Esophagus squamous epithelium (tissue), 5 donors: ENCODE measurements around the gene BMX. TPM values are rescaled to one million over a fixed set of nuclear protein-coding genes. Genes with fewer than 3 reads are reported as not detected.
A peak's percentile ranks its signal among the peaks of the same experiment; 100 is the strongest.

ENCODE experiments used
- DNase-seq: peaks from one replicate; lab custom pipeline; 2025; lab: John Stamatoyannopoulos, UW
- H3K27ac ChIP-seq, 4 donors: fragments of 200-600 bp; sonication (generic); one replicate each; pipeline ENCODE4 v1.5.1; 2016 to 2019; ENCODE audit warnings: mild to moderate bottlenecking in 1 of 4
- H3K27me3 ChIP-seq, 4 donors: fragments of 200-600 bp; sonication (generic); 1 replicate in 3 of 4; 2 replicates in 1 of 4; pipeline versions ENCODE4 v1.5.1 to v1.6.0; 2017 to 2021; ENCODE audit warnings: antibody characterized with exemption in 1 of 4
- H3K36me3 ChIP-seq, 3 donors: fragments of 200-600 bp; sonication (generic); one replicate each; pipeline ENCODE4 v1.5.1; 2016 to 2019
- H3K4me1 ChIP-seq, 3 donors: fragments of 200-600 bp; sonication (generic); one replicate each; pipeline ENCODE4 v1.5.1; 2017 to 2019
- H3K4me3 ChIP-seq, 4 donors: fragments of 200-600 bp; sonication (generic); 1 replicate in 3 of 4; 2 replicates in 1 of 4; pipeline ENCODE4 v1.5.1; 2016 to 2019; ENCODE audit warnings: mild to moderate bottlenecking in 2 of 4, moderate library complexity in 1 of 4
- H3K9me3 ChIP-seq, 3 donors: fragments of 200-600 bp; sonication (generic); one replicate each; pipeline ENCODE4 v1.5.1; 2016 to 2019
- CTCF ChIP-seq, 6 experiments: fragments of 450-650 bp in 4 of 6; fragments of 200-600 bp in 2 of 6; sonication (generic) in 2 of 6; IDR thresholded peaks; one replicate each; pipeline ENCODE4 v1.5.1; 2016 to 2019; ENCODE audit warnings: antibody characterized with exemption in 6 of 6, mild to moderate bottlenecking in 4 of 6, moderate library complexity in 4 of 6
- POLR2A ChIP-seq, 4 donors: fragments of 450-650 bp; IDR thresholded peaks; one replicate each; pipeline ENCODE4 v1.6.1; 2017; ENCODE audit warnings: antibody characterized with exemption in 4 of 4, mild to moderate bottlenecking in 4 of 4, moderate library complexity in 3 of 4
- WGBS, 2 donors: methylation state at CpG; one replicate each; pipeline ENCODE4 v1.1.5; 2018; 5-methylcytosine and 5-hydroxymethylcytosine counted together
- intact Hi-C: fragments of 100-400 bp; cut with DNase I; formaldehyde crosslinking; loops from one replicate; pipeline ENCODE4 v1.15.0; 2022
- total RNA-seq, 4 donors: library from RNA; depleted of rRNA; stranded (reverse); fragments of >200 nt; gene quantifications; one replicate each; pipeline ENCODE4 v1.1.0, GENCODE V29; 2016
- donor health status: DM: yes; HTN: yes; CAD: no.

The BMX gene
- total RNA-seq, 4 donors from 2014 or later, result 0.79 to 2.5 (median 1.2) TPM; not detected in 1

DNA sequence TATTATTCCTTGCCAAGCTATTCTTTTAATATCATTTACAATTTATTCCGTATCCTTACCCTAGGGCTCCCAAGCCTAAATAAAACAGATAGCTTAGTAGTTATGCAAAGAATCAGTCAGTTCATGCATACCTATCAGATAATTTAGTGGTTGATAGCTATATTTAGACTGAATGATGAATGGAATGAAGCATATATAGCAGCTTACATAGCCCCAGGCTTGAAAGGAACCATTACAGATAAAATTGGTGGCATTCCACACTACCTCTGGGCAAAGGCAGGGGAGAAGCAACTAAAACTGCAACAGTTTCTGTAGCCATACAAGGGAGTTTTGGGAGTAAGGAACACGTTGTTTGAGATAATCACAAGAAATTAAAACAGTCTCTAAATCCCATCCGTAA is 97.4 kb downstream of the BMX start:
- no peaks in the 10 kb centered on the region for H3K9me3 ChIP-seq
- no peak overlapping the region for H3K27ac ChIP-seq
- intact Hi-C loops, result no loop called here
- H3K36me3 ChIP-seq, result no peaks in the 10 kb centered on the region
- TF ChIP-seq POLR2A (IDR thresholded peaks at IDR 0.05) (no peak), CTCF (IDR thresholded peaks at IDR 0.05) (no peak)
- 61 to 79% methylated on average over 3 of the region's 3 CpGs for WGBS, 2 donors
- DNase-seq, result no peak
- H3K27me3 ChIP-seq, result no peaks in the 10 kb centered on the region
- no peaks in the 10 kb centered on the region for H3K4me1 ChIP-seq
- H3K4me3 ChIP-seq, result no peak overlapping the region

DNA sequence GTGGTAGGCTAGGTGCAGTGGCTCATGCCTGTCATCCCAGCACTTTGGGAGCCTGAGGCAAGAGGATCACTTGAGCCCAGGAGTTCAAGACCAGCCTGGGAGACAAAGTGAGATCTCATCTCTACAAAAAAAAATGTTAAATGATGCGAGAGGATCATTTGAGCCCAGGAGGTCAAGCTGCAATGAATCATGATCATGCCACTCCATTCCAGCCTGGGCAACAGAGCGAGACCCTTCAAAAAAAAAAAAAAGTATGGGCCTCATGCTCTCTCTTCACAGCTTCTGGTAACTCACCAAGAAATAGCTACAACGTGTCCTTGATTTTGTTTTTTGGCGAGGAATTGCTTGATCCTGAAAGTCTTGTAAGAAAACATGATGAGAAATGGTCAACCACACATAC is 98.9 kb downstream of the BMX start:
- Histone ChIP-seq H3K27me3 (no peaks in the 10 kb centered on the region), H3K9me3 (no peaks in the 10 kb centered on the region), H3K4me3 (no peak overlapping the region), H3K27ac (no peak overlapping the region), H3K36me3 (no peaks in the 10 kb centered on the region), H3K4me1 (no peaks in the 10 kb centered on the region)
- TF ChIP-seq CTCF (IDR thresholded peaks at IDR 0.05) (no peak), POLR2A (IDR thresholded peaks at IDR 0.05) (no peak)
- 61 to 87% methylated on average over 3 to 4 of the region's 4 CpGs for WGBS, 2 donors
- intact Hi-C loops, result no loop called here
- no peak for DNase-seq

GRCh38 chrX:15600049-15600448 is 99.4 kb downstream of the BMX start:
- H3K4me1 ChIP-seq, result no peaks in the 10 kb centered on the region
- no peak for DNase-seq
- intact Hi-C loops, result no loop called here
- no peak overlapping the region for H3K4me3 ChIP-seq
- no peaks in the 10 kb centered on the region for H3K27me3 ChIP-seq
- no peaks in the 10 kb centered on the region for H3K36me3 ChIP-seq
- TF ChIP-seq POLR2A (IDR thresholded peaks at IDR 0.05), result no peak
- TF ChIP-seq CTCF (IDR thresholded peaks at IDR 0.05), result no peak
- no peaks in the 10 kb centered on the region for H3K9me3 ChIP-seq
- H3K27ac ChIP-seq, result no peak overlapping the region

DNA sequence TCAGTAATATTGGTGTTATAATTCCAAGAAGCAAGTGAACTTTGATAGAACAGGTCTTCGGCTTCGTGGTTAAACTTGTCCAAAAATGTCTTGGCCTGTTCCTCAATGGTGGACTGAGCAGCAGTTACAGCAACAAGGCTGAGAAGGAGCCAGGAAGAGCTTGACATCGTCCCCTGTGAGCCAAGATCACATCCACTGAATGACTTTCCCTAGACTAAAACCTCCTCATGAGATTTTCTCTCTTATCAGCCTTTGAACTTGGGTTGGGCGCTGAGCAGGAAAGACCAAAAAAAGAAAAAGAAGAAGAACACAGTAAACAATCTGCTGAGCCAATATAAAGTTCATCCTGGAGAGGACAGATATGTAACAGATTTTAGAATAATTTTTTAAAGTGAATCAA is 100.1 kb downstream of the BMX start, which contains the start of gene ACE2:
Gene ACE2, minus strand, starts transcription at position 216 of the 400 bp plus-strand sequence. Its CDS starts 49 bp downstream, at position 167.
- no peak for TF ChIP-seq CTCF (IDR thresholded peaks at IDR 0.05)
- TF ChIP-seq POLR2A (IDR thresholded peaks at IDR 0.05), result no peak
- H3K4me1 ChIP-seq, result peaks cover 0 to under 1% (median 0%) of the 10 kb centered on the region in 3 donors
- no peaks in the 10 kb centered on the region for H3K9me3 ChIP-seq
- H3K27me3 ChIP-seq, result no peaks in the 10 kb centered on the region
- intact Hi-C loops, result no loop called here
- H3K36me3 ChIP-seq, result no peaks in the 10 kb centered on the region
- DNase-seq, result no peak
- no peak within 1 kb of the TSS for H3K4me3 ChIP-seq
- WGBS, 2 donors, result 65 to 77% methylated on average over 4 of the region's 4 CpGs
- peak within 1 kb of the TSS in 2 of 4 donors; percentile 42 to 51 for H3K27ac ChIP-seq

GRCh38 chrX:15601932-15602331 is 101.3 kb downstream of the BMX start:
- no peaks in the 10 kb centered on the region for H3K9me3 ChIP-seq
- H3K4me1 ChIP-seq, result peaks cover 0 to 5% (median 0%) of the 10 kb centered on the region in 3 donors
- 63 to 90% methylated on average over 2 to 3 of the region's 3 CpGs for WGBS, 2 donors
- TF ChIP-seq CTCF (IDR thresholded peaks at IDR 0.05) (no peak), POLR2A (IDR thresholded peaks at IDR 0.05) (no peak)
- H3K27me3 ChIP-seq, result no peaks in the 10 kb centered on the region
- DNase-seq, result no peak
- peak overlapping the region in 2 of 4 donors; percentile 42 to 51 for H3K27ac ChIP-seq
- no peaks in the 10 kb centered on the region for H3K36me3 ChIP-seq
- no peak overlapping the region for H3K4me3 ChIP-seq
- intact Hi-C loops, result no loop called here
